ENCODE measurements around the gene RIMS4. TPM values are rescaled to one million over a fixed set of nuclear protein-coding genes. Genes with fewer than 3 reads are reported as not detected.
"Not testable (repeated sequence)": the region's sequence is repeated elsewhere in the genome, so short reads cannot be mapped to it uniquely, and the experiment has no call there.

The RIMS4 gene
- total RNA-seq, 4 donors from 2014 or later, result 2.8 to 13.8 (median 7.9) TPM

DNA sequence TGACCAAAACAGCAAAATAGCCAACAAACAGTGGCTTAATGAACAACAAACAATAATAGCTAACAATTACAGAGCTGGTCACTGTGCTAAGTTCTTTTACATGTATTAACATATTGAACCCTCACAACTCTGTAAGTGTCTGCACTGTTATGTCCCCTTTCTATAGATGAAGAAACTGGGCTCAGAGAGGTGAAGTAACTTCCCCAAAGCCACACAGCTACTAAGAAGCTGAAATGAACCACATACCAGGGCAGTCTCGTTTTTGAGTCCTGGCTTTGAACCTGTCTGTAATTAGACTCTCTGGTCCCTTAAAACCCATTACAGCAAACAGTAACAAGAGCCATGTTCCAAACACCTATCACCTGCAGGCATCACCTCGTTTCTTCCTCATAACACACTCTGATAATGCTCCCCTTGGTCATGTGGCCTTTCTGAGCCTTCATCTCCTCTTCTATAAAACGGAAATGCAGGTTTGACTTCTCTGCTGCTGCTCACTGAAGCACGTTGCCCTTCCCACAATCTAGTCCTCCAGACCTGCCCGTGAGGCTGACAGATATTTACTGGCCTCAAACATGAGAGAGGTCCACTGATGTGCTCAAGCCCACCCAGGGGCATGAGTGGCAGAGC, 41.4 kb downstream of the RIMS4 start:
- WGBS, 2 donors, result 53 to 54% methylated on average over 5 of the region's 5 CpGs
- DNase-seq, result no peak
- Histone ChIP-seq H3K27ac (no peak overlapping the region), H3K4me3 (replicated peaks in 1 of 3) (no peak overlapping the region), H3K4me1 (no peaks in the 10 kb centered on the region), H3K27me3 (no peaks in the 10 kb centered on the region), H3K9me3 (no peaks in the 10 kb centered on the region), H3K36me3 (no peaks in the 10 kb centered on the region)
- TF ChIP-seq, protein P1, sequence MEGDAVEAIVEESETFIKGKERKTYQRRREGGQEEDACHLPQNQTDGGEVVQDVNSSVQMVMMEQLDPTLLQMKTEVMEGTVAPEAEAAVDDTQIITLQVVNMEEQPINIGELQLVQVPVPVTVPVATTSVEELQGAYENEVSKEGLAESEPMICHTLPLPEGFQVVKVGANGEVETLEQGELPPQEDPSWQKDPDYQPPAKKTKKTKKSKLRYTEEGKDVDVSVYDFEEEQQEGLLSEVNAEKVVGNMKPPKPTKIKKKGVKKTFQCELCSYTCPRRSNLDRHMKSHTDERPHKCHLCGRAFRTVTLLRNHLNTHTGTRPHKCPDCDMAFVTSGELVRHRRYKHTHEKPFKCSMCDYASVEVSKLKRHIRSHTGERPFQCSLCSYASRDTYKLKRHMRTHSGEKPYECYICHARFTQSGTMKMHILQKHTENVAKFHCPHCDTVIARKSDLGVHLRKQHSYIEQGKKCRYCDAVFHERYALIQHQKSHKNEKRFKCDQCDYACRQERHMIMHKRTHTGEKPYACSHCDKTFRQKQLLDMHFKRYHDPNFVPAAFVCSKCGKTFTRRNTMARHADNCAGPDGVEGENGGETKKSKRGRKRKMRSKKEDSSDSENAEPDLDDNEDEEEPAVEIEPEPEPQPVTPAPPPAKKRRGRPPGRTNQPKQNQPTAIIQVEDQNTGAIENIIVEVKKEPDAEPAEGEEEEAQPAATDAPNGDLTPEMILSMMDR (IDR thresholded peaks at IDR 0.05), result no peak
- TF ChIP-seq POLR2A (IDR thresholded peaks at IDR 0.05), result no peak
- intact Hi-C loops (cut with DNase I), result no loop called here

DNA sequence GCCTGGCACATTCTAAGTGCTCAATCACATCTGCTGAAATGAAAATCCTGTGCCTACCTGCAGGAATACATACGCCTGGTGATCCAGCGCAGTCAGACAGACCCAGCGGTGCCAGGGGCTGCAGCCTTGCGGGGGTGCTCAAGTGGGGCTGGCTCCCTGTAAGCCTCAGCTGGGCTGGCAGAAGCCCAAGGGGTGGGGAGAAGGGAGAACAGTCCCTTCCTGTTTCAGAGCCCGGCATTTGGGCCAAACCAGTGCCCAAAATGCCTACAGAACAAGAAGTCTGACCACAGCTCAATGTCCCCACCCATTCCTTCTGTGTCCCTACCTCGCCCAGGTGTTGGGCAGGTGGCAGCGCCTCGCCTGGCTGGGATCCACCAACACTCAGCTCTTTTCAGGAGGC, 42.1 kb downstream of the RIMS4 start:
- no peaks in the 10 kb centered on the region for H3K9me3 ChIP-seq
- no peak for DNase-seq
- H3K4me3 ChIP-seq (replicated peaks in 1 of 3), result no peak overlapping the region
- H3K4me1 ChIP-seq, result no peaks in the 10 kb centered on the region
- no peaks in the 10 kb centered on the region for H3K36me3 ChIP-seq
- no peaks in the 10 kb centered on the region for H3K27me3 ChIP-seq
- intact Hi-C loops (cut with DNase I), result no loop called here
- H3K27ac ChIP-seq, result no peak overlapping the region
- 89 to 95% methylated on average over 5 to 7 of the region's 8 CpGs for WGBS, 2 donors
- TF ChIP-seq, protein P1 (IDR thresholded peaks at IDR 0.05), result no peak
- no peak for TF ChIP-seq POLR2A (IDR thresholded peaks at IDR 0.05)

DNA sequence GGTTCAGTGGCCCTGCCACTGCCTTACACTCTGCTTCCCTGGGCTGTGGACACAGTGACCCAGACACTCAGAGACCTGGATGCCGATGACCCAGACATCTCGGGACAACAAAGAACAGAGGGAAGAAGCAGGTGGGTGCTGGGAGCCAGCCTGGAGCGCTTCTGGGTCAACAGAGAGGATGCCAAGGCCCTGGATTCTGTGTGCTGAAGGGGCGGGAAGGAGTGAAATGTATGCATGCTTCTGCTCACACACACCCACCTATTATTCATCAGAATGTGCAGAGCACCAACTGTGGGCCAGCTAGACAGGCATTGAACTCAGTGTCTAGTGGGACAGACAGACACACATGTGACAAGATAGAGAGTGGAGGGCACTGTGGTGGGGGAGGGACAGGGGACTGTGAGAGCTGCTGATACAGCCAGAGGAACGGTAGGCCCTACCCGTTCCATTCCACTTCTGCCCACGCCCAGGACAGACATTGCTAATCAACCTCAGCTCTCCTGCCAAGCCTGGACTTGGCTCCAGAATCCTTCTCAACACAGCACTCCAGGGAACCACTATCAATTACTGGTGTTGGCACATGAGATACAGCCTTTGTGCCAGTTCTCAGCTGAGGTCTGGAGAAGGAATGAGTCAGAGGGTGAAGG, 44.5 kb downstream of the RIMS4 start:
- Histone ChIP-seq H3K9me3 (no peaks in the 10 kb centered on the region), H3K4me3 (replicated peaks in 1 of 3) (no peak overlapping the region), H3K27ac (no peak overlapping the region), H3K4me1 (no peaks in the 10 kb centered on the region), H3K27me3 (no peaks in the 10 kb centered on the region), H3K36me3 (no peaks in the 10 kb centered on the region)
- peak in 1 of 2 donors; percentile 23 for DNase-seq
- intact Hi-C loops (cut with DNase I), result no loop called here
- WGBS, 2 donors, result 68% methylated on average over 7 of the region's 7 CpGs
- TF ChIP-seq, protein P1 (IDR thresholded peaks at IDR 0.05), result no peak
- TF ChIP-seq POLR2A (IDR thresholded peaks at IDR 0.05), result no peak

DNA sequence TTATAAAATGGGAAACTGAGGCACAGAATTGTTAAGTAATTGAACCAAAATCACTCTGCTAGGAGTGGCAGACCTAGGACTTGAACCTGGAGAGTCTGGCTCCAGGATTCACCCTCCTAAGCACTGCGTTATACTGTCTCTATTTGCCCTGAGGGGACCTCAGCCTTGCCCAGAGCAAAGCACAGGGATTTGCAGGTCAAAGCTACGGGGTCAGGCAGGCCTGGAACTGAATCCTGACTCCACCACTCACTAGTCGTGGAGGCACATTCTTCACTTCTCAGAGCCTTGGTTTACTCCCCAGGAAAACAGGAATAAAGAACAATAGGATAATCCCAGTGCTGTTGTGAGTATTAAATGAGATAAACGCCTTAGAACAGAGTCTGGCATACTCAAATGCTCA, 45.3 kb downstream of the RIMS4 start:
- TF ChIP-seq, protein P1 (IDR thresholded peaks at IDR 0.05), result no peak
- TF ChIP-seq POLR2A (IDR thresholded peaks at IDR 0.05), result no peak
- no peaks in the 10 kb centered on the region for H3K36me3 ChIP-seq
- no peaks in the 10 kb centered on the region for H3K4me1 ChIP-seq
- no peak for DNase-seq
- no peak overlapping the region for H3K4me3 ChIP-seq (replicated peaks in 1 of 3)
- intact Hi-C loops (cut with DNase I), result no loop called here
- no peaks in the 10 kb centered on the region for H3K27me3 ChIP-seq
- H3K9me3 ChIP-seq, result no peaks in the 10 kb centered on the region
- no peak overlapping the region for H3K27ac ChIP-seq
- WGBS, 2 donors, result 50 to 73% methylated on average over 4 of the region's 4 CpGs

DNA sequence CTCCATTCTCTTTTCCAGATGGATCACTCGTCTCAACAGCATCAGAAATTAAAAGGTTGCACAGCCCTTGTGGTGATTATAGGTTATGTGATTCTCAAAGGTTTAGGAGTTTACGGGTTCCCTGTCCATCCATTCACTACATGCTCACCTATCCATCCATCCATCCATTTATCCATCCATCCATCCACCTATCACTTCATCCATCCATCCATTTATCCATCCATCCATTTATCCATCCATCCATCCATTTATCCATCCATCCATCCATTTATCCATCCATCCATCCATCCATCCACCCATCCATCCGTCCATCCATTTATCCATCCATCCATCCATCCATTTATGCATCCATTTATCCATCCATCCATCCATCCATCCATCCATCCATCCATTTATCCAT, 46.5 kb downstream of the RIMS4 start:
- intact Hi-C loops (cut with DNase I); H3K27me3 ChIP-seq; H3K36me3 ChIP-seq; H3K27ac ChIP-seq; H3K4me1 ChIP-seq; H3K9me3 ChIP-seq; DNase-seq; H3K4me3 ChIP-seq (replicated peaks in 1 of 3): not testable (repeated sequence)
- WGBS, 2 donors, result 86 to 89% methylated on average over 3 of the region's 3 CpGs

Measured in thyroid gland (tissue), 4 donors.